DMS 273 (cell line): Measurements from ENCODE around the gene LHFPL3.
A peak's percentile ranks its signal among the peaks of the same experiment; 100 is the strongest.

Experiments used
- DNase-seq: peaks from one replicate; lab custom pipeline; 2025; ENCODE audit not compliant: unreplicated experiment; lab: John Stamatoyannopoulos, UW

The LHFPL3 gene

DNA sequence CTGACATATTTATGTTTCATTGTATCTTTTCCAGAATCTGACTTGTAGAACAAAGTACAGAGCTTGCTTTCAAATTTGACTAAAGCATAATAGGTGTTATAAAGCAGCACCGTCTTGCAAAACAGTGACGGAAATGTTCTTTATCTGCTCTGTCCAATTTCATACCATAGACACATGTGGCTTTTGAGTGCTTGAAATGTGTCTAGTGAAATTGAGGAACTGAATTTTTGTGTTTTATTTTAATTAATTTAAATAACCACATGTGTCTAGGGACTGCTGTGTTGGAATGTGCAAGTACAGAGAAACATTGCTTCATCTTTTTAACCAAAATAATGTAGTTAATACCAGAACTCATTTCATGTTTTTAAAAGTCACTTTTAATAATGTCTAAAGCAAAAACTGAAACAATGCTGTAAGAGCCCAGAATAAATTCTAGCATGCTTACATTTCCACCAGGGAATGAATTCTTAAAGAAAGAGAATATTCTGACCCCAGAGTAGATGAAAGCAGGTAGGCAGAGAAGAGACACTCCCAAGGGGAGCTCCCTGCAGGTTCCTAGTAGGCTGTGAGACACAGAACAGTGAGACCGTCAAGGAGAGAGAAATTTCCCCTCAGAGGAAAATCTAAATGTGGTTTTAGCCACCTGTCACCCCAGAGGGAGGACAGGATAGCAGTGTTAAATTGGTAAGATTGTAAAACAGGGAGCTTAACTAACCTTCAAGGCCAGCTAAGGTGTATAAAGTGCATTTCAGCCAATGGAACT is 510.3 kb downstream of the LHFPL3 start:
- no peak for DNase-seq

DNA sequence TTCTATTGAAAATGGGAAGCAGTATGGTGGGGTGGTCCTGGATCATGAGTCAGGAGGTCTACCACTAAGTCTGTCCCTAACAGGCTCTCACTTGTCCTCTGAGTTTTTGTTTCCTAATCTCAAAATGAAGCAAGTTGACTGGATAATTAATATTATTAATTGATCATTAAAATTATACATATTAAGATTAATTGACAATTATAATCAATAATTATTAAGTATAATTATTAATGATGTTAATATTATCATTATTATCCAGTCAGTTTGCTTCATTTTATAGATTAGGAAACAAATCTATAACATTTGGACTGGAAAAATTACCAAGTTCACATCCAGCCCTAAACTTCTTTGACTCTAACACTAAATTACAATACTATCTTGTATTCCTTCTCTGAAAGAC is 511.4 kb downstream of the LHFPL3 start:
- DNase-seq: no peak

DNA sequence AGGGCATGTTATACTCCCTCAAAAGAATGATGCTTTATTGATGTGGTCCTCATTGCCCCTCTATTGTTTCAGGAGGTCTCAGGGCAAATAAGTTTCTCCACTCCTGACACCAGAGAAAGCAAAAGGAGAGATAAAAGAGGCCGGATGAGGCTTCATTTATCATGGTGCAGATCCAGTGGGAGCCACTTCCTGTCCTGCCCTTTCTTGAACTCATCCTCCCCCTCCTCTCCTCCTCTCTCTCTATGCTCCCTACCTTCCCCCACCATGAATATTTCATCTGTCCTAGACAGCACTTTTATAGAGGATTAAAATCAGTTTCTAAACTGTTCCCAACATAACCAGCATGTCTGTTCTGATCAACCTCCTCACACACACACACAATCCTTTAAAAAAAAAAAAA is 513.4 kb downstream of the LHFPL3 start:
- DNase-seq: no peak

DNA sequence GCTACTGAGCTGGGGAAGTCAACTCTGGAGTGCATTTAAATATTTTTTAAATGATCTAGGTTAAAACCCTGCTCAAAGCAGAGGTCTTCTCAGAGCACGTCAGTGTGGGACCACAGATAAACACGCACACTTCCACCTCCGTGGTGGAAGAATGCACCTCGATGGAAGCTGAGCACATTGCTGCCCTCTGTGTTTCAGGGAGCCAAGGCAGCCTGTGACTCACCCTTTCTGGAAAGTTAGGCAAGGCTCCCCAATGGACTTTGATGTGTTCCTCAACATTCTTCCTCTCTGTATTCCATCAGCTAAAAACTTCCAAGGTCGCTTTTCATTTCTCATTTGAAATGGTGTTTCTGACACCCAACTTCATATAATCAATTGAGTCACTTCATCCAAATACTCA is 514.8 kb downstream of the LHFPL3 start:
- no peak for DNase-seq

DNA sequence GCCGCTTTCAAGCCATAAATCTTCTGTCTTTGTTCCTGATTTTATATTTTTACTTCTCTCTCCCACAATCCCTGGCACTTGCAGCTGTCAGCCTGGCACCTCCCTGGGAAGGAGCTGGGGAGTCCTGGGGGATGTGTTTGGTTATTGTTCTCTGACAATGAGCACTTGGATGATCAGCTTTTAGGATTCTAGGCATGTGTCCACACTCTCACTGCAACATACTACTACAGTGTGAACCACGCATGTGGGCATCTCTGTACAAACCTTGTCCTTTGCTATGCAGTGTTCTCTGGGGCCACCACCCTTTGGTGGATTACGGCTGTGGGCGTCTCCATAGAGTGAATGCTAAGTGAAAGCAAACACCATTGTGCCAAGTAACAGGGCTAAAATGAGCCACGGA is 517.2 kb downstream of the LHFPL3 start:
- DNase-seq: no peak

DNA sequence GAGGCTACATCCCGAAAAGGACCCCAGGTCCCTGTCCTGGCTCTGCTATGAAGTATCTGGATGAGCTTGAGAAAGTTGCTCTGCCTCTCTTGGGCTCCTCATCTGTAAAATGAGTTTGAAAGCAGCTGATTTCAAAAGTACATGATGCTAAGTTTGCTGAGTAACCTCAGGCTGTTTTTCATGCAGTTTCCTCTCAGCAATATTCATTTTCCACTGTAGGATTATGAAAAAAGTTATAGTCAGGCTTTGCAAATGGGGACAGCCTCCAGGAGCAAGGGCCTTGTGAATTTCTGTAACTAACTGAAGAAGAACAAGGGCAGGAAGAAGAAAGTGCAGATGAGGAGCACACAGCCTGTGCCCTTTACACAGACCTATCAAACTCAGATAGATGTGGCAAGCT is 518.3 kb downstream of the LHFPL3 start:
- no peak for DNase-seq

DNA sequence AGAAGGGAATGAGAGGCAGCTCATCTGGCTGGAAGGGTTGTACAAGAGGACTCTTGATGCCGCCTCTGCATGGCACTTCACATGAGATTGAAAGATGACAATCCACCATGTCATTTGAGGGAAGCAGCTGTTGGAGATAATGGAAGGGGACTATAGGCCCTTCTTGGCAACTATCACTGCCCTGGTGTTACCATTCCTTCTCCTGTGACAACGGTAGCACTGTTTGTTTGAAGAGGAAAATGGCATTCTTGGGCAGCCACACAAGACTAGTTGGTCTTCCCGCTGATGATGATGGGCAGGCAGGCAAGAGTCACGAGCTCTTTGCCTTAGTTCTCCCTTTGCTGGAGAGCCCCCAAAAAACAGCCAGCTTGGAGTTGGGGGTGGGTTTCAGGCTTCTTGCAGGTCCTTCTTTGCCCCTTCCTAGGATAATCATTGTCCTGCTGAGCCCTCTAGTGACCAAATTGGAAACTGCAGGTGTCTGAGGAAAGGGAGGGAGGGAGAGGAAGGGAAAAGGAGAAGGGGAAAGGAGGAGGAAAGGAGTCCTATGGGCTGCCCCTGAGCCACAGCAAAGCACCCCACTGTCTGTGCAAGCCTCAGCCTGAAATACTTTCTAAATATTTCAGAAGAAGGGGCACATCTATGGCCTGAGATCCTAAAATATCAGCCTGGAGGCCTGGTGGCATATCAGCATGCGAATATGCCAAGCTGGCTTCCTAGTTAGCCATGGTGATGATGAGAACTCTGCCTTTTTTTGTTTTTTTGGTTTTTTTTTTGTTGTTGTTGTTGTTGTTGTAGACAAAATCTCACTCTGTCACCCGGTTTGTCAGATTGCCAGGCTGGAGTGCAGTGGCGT is 520.0 kb downstream of the LHFPL3 start:
- DNase-seq: peak; percentile 93

DNA sequence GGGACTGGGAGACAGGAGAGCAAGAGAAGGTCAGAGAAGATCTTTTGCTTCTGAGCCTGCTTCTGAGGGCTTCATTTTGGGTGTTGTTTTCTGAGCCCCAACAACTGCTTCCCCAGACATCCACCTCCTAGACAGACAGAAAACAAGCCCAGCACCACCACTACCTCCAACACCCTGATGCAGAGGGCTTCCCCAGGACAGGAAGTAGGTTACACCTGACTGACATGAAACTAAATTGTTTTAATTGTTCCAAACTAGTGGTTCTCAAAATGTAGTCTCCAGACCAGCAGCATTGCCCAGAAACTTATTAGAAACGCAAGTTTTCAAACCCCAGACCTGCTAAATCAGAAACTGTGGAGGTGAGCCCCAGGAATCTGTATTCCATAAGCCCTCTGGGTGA is 522.0 kb downstream of the LHFPL3 start:
- no peak for DNase-seq

DNA sequence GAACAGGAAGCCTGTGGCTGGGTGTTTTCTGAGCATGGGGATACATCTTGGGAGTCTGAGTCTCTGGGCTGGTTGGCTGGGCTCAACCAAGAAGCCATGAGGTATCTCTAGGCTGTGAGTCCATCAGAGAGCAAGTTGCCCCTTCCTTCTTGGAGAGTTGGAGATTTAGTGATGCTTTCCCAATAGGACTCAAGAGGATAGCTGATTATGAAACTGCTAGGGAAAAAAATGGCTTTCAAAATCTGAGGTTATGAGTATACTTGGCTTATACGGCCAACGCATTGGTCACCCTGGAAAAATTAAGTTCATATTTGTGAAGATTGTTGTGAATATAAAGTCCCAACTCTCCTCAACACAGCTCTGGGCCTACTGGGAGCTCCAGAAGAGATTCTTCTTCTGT is 522.9 kb downstream of the LHFPL3 start:
- DNase-seq: no peak

DNA sequence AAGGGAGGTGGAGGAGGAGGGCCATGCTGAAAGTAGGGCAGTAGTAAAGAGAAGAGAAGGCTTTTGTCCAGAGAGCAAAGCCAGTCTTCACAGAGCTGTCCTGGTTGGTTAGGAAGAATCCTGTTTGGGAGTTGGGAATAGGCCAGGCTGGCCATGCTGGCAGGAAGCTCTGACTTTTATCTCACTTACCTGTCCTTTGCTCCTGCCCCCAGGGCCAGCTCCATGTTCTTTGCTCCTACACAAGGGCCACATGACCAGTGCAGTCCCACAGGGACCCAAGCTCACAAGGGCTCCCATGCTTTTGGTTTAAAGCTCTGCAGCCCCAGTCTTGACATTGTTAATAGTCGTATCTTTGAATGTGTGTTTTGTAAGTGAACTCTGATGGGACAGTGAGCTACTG is 524.0 kb downstream of the LHFPL3 start:
- no peak for DNase-seq

DNA sequence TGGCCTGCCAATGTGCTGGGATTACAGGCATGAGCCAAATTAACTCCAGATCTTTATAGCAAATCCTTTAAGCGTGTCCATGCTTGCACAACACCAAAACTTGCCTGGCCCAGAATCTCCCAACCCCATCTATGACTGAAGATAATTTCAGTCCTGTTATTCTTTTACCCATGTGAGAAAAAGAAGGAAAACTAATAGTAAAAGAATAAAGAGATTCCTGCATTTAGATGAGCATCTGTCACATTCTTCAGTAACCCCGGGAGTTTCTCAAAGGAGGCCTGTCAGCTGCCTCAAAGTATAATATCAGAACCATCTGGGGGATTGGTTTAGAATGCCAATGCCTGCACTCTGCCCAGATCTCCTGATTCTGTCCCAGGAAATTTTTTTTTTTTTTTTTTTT is 527.5 kb downstream of the LHFPL3 start:
- peak; percentile 82 for DNase-seq

DNA sequence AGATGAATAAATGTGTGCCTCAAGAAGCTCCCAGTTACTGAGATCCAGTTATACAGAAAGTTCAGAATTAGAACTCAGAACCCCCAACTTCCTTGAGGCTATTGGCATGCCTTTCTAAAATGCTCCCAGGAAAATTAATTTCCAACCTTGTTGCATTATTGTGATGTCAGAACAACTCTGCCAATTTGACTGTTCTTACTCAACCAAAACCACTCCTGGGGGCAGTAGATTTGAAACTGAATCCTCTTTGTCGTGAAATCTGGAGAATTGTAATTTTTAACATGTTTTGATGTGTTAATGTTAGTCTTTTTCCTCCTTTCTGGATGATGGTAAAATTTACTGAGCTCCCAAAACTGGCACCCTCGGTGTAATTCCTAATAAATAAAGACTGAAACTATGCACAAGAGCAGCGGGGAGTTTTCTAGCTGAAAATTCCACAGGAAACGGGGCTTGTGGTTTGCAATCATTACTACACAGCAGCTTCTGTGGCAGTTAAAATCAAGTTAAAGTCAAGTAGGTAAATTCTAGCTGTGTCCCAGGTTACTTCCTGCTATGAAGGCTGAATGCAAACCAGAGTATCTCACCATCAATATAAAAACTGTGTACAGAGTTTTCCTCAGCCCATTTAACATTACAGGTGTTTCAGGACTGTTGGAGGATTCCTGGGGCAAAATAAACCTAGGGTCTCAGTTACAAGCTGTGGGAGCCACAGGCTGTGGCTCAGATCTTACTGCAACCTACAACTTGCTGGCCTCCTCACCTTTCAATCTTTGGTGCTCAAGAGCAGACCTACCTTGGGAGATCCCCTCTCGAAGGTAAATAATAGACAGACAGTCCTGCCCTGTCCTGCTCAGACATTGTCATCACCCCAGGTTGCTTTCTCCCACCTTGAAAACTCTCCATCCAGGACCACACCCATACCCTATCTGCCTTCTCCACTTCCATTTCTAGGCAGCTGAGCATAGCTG is 529.3 kb downstream of the LHFPL3 start:
- DNase-seq: no peak

DNA sequence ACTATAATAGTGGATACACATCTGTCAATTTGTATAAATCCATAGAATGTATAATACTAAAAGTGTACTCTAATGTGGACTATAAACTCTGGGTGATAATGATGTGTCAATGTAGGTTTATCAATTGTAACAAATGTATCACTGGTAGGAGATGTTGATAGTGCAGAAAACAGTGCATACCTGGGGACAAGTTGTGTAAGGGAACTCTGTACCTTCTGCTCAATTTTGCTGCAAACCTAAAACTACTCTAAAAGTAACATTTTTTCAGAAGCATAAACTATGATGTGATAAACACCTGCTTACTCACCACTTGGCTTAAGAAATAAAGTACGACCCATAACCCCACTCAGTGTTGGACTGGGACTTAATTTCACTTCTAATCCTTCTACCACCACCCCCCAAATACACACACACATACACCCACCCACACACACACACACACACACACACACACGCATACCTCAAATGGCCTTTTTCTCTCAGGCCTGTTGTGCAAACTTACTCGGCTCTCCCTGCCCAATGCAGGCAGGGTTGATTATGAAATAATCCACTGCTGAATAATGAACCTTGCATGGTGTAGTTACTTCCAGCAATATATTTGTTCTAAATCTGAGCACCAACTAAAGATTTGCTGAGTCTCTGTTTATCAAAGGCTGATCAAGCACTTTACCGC is 531.5 kb downstream of the LHFPL3 start:
- no peak for DNase-seq

DNA sequence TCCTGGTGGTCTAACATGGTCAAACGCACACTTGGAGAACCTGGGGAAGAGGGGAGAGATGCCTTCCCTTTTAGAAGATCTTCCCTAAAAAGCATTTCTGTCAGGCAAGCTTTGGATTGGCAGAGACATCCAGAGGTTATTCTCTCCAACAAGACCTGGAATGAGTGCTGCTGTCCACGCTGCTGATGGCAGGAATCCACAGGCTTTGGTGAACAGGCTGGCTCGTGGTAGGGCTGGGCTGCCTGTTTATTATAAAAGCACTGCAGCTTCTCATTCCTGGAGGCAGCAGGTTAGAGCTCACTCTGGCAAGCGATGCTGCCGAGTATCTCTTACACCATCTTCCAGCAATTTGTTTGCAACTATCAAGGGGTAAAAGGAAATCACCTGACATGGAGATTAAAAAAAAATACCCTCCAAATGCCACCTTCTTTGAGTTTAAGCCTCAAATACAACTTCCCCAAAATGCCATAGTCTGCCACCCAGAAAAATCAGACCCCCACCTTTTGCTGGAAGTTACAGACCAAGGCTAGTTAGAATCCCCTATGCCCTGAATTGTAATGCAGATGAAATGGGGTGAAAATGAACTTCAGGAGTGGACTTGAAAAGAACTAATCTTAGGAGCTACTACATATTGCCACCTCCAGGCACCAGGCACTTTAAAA is 533.5 kb downstream of the LHFPL3 start:
- DNase-seq: peak; percentile 34

DNA sequence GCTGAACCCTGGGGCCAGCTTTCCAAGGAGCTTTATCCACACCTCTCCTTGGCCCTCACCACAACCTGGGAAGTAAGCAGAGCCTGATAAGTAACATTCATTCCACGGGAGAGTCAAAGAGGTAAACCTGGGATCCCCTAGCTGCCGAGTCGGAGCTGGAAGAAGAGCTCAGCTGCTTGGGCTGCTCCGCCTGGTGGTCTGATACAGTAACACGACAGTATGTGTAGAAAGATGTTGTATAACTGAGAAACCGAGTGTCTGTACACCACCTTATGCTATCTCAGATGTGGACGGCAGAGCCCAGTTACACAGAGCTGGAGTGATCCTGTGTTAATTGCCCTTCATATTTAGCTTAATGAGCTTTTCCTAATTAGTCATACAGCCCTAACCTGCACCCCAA is 534.3 kb downstream of the LHFPL3 start:
- DNase-seq: peak; percentile 51

DNA sequence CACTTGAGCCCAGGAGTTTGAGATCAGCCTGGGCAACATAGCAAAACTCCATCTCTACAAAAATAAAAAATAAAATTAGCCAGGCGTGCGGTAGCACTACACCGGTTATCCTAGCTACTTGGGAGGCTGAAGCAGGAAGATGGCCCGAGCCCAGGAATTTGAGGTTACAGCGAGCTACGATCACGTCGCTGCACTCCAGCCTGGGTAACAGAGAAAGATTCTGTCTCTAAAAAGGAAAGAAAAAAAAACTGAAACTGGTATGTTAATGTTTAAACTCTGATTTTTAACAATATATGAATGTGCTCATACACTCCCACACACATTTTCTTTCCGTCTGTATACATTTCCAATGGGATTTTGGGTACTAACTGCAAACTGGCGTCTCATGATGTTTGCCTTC is 545.0 kb downstream of the LHFPL3 start:
- DNase-seq: no peak

DNA sequence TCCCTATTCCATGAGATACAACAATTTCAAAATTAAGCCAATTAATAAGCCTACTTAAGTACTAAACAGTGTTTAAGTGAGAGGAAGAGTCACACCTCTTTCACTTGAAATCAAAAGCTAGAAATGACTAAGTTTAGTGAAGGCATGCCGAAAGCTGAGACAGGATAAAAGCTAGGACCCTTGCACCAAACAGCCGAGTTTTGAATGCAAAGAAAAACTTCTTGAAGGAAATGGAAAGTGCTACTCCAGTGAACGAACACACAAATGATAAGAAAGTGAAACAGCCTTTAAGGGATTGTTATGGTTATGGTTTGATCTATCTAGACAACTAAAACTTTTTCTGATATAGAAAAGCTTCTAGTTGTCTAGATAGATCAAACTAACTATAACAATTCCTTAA is 550.2 kb downstream of the LHFPL3 start:
- DNase-seq: no peak

DNA sequence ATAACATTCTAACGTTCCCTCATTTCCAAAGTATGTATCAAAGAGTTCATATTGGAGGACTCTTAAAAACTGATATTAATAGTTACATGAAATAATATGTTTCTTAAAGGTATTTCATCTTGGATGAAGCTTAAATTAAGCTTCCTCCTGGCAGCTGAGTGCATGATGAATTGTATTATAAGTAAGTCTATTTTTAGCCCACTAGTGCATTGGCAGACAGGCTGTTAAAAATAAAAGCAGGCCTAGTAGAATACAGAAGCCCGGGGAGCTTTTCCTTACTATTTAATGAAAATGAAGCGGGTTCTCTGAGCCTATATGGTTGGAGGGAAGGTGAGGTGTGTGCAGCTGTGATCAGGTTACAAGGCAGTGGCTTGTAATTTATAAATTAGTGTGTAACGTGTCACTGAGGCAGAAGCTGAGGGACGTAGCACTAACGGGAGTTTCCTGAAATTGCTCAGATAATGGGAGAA is 554.9 kb downstream of the LHFPL3 start:
- DNase-seq: peak; percentile 68

DNA sequence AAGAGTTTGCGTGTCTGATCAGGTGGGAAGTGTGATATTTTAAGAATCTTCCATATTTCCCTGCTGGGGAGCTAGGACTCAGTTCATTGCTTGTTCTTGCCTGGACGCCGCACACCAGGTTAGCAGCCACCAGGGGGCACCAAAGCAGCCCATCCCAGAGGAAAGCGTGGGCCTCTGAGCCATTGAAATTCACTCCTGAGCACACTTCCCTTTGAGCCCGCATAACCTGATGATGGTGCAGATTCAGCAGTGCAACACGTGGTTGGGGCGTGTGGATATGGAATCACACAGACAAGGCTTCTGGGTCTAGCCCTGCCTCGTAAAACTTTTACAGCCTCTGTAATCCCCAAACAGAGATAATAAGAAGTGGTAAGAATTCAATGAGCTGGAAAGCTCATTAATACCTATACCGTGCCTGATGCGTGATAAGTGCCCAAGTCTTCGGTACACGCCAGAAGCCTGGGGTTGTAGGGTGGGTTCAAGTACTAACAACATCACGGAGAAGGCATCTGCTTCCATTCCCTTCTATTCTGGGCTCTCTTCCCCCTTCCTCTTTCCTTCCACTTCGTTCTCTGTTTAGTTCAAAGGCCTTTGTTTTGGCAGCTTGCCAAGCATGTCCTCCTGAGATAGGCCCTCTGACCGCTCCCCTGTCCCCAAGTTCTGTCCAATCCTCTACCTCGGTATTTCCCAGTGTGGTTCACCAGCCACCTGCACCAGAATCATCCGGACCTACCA is 555.5 kb downstream of the LHFPL3 start:
- peak; percentile 95 for DNase-seq
